NCI-H128 (cell line): ENCODE data around the gene CD79A.
"Not testable (repeated sequence)": the region's sequence is repeated elsewhere in the genome, so short reads cannot be mapped to it uniquely, and the experiment has no call there.

ENCODE experiments used
- DNase-seq: peaks from one replicate; lab custom pipeline; 2025; ENCODE audit not compliant: unreplicated experiment; lab: John Stamatoyannopoulos, UW

CD79A gene

DNA sequence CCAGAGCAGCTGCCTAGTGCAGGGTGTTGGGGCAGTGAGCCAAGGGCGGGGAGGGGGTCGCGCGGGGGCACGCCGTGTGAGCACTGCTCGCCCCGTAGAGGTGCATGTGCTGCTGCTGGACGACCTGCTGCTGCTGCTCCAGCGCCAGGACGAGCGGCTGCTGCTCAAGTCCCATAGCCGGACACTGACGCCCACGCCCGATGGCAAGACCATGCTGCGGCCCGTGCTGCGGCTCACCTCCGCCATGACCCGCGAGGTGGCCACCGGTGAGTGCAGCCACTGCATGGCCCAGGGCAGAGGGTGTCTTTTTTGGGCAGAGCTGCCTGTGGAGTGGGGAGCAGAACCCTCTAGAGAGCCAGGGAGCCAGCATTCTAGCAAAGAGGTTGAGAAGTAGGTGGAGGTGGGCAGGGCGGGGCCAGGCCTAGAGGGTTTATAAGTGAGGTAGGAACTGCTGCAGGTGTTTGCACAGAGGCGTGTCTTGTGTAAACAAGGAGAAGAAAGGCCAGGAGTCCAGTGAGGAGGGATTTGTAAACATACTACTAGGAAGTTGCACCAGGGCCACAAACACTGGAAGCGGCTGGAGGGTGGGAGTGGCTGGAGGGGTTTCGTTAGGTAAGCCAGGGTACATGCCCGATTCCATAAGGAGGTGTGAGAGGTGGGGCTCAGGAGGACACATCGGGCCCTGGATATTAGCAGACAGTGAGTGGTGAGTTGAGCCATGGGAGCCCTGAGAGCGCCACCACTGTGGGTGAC lies 27.2 kb downstream of the CD79A start:
- DNase-seq: no peak

DNA sequence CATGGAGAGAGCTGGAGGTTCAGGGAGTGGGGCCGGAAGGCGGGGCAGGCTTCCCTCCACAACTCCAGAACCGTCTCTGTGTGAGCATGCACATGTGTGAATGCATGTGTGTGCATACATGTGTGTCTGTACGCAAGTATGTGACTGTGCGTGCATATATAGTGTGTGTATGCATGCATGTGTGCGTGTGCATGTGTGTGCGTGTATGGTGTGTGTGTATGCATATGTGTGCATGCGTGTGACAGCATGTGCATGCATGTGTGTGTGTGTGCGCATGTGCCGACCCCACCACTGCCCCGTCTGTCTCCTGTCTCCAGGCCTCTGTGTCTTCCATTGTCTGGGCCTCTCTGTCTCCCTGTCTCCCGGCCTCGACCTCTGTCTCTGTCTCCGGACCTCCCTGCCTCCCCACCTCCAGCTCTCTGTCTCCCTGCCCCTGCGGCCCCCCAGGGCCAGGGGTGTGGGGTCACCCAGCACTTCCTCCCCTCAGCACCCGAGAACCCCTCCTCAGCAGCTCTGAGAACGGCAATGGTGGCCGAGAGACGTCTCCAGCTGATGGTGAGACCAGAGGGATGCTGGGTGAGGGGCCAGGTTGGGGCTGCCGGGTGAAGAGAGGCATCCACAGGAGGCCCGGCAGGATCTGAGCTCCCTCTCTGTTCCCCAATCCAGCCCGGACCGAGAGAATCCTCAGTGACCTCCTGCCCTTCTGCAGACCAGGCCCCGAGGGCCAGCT lies 28.4 kb downstream of the CD79A start:
- no peak for DNase-seq

DNA sequence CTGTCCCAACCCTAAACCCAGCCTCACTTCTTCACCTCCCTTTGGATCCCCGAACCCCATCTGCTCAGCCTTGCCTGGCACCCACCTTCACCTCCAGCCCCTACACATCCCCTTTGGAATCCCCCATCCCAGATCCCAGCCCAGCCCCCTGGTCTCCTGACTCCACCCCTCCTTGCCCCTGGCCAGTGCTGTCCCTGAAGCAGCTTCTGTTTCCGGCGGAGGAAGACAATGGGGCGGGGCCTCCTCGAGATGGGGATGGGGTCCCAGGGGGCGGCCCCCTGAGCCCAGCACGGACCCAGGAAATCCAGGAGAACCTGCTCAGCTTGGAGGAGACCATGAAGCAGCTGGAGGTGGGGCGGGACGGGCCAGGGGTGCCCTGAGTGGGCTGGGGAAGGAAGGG lies 29.2 kb downstream of the CD79A start:
- DNase-seq: no peak

DNA sequence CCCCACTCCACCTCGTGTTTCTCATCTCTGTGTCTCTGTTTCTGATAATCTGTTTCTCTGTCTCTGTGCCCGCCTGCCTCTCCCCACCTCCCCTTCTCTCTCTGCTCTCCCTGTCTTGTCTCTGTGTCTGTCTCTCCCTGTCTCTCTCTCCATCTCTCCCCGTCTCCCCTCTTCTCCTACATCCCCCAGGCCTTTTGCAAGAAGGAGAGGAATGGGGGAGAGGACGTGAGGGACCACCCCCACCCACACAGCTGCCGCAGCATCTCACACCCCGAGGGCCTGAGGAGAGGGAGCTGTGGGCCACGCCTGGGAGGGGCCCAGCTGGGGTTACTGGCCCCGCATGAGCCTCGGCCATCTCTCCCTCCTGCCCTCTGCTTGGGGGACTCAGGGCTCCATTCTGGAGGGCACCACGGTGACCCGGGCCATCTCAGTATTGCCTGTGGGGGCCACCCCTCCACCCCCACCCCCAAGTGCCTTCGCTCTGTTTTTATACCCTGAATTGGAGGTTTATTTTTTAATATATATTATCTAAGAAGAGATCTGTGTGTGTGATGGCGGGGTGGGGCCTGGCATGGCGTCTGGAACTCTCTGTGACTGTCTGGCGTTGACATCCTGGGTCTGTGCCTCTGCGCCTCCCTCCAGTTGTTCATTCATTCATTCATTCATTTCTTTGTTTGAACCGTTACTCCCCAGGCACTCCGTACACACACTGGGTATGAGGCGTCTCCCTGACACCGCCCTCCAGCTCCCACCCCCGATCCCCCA lies 30.0 kb downstream of the CD79A start:
- no peak for DNase-seq

DNA sequence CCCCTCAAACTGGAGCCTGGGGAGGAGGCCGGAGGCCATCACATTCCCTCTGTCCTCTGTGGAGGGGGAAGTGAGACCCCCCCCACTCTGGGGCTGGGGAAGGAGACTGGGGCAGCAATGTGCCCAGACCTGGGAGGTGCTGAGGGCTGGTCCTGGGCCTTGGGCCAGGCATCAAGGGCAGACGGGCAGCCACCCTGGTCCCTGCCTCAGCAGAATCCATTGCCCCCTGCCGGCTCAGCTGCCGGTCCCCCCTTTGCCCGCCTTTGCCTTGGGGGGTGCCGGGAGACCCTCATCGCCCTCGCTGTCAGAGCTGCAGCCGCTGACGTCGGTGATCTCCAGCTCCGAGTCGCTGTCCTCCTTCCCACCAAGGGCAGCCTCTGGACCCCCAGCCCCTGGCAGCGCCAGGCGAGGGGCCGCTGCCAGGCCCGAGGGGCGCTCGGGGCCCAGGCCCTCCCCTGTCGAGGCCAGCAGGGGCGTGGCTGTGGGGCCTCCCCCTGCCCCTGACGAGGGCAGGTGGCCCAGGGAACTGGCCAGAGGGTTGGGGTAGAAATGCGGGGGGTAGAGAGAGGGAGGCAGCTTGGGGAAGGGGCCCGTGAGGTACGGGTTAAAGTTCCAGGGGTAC lies 31.0 kb downstream of the CD79A start:
- no peak for DNase-seq

DNA sequence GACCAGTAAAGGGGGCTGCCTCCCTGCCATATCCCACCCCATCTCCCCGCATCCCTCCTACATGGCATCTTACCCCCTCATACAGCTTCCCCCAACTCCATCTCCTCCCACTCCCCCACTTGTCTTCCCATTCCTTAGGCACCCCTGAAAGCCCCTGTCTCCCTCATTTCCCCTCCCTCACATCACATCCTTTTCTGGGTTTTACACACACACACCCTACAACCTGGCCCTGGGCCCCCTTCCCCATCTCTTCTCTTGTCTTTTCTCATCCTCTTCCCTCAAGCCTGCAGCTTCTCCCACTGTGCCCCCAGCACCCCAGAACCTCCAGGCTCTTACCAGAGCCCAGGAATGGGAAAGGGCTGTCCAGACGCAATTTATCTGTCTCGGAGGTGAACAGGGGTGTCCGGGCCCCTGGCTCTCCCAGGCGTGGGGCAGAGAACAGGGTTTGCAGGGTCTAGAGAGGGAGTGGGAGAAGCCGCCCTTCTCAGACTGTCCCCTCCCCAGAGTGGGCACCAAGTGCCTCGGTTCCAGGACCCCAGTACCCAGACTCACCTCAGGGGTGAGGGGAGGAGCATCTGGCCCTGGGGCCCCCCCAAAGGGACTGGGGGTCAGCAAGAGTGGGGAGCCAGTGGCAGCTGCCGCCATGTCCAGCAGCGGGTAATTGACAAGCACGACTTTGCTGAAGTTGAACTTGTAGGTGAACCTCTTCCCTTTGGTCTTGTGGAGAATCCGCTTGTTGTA lies 31.8 kb downstream of the CD79A start:
- DNase-seq: no peak

DNA sequence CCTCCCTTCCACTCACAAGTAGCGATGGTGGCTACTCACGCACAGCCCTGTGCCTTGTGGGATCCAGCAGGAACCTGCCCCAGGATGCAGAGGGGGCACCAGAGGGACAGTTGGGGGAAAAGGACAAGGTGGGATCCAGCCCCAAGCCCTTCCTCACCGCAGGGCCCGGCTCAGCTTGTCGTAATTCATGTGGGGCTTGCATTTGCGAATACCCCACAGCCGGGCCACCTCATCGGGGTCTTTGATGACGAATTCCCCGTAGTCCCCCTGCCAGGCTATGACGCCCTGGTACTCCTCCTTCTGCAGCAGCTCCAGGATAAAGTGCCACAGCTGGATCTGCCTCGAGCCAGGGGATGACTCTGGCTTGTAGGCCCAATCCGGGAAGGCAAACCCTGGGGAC lies 32.6 kb downstream of the CD79A start:
- DNase-seq: no peak

DNA sequence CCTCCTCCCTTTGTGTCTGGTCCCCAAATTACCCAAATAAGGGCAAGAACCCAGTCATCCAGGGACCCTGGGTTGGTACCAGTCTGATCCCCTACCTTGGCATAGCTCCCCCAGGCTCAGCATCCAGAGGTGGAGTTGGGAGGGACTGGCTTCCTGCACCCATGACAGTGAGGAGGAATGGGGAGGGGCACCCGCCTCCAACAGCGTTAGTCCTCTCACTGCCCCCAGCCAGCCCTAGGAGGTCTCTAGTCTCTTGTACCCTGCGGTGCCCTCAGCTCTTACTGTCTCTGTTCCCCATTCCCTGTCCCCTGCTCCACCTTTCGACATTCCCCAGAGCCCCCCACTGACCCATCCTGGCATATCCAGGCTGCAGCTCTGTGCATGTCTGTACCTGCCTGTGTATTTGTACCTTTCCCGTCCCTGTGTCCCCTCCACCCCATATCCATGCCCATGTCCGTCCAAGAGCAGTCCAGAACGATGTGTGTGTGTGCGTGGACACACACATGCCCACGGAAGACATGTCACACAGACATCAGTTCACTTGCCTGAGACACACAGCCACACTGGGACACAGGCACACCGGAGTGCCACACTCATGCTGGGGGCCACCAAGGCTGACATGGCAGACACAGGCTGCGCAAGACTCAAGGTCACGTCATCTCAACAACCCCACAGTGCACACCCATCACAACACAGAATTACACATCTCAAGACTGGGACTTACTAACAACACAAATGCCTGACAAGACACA lies 33.3 kb downstream of the CD79A start:
- DNase-seq: no peak

DNA sequence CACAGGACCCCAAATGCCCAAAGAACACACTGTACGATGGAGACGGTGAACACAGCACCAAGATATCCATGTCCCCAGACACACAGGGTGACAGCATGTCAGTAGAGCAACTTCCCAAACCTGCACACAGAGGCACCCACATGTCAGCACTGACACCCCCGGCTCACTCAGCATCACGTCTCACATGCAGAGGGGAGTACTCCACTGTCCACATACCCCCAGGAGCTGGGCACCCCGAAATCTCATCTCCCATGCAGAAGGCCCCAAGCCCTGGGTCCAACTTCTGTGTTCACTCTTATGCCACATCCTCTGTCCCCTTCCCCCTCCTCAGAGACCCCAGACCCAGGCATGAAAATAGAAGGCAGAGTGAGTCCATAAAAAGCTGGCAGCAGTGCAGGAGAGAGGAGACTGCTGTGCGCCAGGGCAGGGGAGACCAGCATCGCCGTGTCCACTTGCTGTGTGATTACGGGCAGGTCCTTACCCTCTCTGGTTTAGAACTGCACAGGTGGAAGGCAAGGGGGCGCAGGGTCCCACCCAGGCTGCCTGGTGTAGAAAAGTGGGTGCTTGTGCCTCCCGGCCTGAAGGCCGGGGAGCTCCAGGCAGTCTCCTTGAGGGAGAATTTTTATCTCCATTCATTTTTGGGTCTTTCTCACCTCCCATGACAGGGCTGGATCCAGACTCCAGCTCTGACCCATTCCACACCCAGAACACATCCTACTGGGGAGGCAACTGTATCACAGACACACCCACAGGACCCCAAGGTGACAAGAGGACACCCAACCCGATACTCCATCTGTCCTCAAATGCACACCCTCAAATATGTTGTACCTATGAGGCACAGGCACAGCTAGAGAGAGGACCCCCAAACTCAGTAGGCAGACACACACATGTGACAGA lies 34.2 kb downstream of the CD79A start:
- no peak for DNase-seq

DNA sequence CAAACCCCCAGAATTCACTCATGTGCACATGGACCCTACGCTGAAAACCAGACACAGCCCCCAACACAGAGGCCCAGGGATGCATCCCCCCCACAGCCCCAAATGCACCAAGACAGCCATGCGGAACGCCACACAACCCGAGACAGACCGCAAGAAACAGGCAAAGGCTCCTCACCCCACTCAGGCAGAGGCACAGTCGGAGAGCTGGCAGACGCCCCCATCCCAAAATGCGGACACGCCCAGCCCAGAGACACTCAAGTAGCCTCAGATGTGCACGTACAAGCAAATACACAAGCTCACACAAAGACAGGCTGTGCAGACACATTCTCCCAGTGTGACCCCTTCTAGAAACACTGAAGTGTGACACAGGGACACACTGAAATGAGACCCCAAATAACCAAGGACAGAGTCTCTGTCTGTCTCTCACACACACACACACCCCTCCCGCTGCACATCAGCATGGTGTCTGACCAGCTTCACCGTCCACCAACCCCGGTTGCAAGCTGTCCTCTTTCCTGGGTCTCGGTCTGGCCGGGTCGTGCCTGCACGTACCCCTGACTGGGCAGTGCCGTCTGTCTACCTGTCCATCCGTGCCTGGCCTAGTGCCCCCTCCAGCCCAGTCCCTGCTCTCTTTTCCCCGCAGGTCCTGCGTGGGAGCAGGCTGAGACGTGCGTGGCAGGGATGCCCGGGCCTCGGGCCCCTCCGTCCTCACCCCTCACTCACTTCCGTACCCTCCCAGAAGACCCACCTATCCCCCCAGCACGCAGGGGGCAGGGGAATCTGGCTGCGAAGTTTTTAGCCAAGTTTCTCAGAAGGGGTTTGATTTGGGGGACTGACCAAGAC lies 35.0 kb downstream of the CD79A start:
- no peak for DNase-seq

DNA sequence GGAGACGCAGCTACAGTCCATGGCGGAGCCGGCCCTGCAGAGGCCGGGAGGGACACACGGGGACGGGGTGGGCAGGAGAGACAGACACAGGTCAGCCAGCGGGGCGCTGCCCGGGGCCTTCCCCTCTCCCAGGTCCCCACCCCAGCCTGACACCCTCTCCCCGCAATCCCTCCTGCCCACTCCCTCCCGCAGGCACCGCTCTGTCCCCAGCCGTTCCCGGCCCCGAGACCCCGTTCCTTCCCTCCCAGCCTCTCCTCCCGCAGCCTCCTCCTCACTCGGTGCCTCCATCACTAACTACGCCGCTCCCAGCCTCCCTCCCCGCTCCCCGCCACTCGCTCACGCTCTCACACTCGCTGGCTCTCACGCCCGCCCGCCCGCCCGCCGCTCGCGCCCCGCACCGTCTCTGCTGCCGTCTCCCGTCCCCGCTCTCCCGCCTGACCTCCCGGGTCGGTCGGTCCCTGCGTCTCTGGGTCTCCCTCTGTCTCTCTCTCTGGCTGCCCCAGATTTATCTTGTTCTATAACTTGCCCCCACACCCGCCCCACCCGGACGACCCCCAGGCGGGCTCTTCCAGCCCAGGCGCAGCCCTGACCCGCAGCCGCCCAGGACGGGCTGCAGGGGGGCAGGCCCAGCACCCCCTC lies 35.9 kb downstream of the CD79A start:
- no peak for DNase-seq

DNA sequence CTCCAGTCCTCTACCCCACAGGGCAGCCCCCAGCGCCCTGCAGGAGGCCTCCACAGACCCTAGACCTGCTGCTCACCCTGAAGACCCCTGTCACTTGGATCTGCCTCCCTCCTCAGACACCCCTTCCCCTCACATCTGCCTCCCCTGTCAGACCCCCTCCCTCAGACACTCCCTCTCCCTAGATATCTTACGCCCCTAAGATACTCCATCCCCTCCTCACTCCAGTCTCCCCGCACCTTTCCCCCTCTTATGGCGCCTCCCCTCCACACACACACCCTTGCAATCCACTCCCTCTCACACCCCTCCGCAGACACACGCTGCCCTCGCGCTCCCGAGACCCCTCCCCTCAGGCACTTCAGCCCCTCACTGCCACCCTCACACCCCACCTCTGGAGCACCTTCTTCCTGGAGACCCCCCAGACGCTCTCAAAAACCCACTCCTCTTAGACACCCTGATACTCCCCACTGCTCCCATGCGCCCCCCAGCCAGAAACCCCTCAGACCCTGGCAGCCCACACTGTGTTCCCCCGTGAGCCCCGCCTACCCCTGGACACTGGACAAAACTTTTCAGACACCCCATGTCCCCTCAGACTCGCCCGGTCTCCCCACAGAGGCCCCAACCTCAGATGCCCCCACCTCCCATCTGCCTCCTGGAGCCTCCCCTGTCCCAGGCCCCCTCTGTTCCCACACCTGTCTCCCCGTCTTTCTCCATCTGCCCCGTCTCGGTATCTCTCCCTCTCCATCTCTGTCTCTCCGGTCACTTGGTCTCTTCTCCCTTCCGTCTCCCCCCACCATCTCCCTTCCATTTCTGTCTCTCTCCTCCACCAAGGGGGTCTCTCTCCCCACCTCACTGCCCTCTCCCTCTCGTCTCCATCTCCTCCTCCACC lies 36.7 kb downstream of the CD79A start:
- DNase-seq: no peak

DNA sequence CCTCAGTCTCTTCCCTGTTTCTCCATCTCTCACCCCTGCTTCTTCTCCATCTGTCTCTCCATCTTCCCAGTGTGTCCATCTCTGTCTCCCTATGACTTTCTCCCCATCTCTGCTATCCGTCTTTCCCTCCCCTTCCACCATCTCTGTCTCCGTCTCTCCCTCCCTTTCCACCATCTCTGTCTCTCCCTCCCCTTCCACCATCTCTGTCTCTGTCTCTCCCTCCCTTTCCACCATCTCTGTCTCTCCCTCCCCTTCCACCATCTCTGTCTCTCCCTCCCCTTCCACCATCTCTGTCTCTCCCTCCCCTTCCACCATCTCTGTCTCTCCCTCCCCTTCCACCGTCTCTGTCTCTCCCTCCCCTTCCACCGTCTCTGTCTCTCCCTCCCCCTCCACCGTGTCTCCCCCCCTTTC lies 37.4 kb downstream of the CD79A start:
- DNase-seq: not testable (repeated sequence)

DNA sequence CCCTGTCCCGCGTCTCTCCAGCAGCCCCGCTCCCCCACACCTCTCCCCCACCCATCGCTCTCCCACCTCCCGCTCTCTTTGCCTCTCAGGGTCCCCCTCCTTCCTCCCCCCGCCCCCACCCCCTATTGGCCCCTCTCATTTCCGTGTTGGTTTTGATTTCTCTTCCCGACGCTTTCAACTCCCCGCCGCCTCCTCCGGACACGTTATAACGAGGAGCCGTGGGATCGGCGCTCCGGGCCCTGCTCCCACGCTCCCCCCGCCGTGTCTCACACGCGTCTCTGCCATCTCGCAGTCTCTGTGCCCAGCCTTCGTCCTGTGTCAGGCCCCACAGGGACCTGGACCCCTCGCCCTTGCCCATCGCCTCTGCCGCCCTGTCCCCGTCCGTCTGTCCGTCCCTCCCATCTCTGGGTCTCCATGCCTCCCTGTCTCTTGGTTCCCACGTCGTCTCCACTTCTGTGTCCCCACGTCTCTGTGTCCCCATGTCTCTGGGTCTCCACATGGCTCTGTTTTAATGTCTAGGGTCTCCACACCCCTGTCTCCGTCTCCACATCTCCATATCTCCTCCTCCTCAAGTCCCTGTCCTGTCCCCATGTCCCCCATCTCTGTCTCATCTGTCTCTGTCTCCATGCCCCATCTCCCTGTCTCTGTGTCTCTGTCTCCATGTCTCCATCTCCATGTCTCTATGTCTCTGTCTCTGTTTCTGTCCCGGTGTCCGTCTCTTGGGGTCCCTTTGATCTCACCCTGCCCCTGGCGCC lies 38.1 kb downstream of the CD79A start:
- DNase-seq: no peak

DNA sequence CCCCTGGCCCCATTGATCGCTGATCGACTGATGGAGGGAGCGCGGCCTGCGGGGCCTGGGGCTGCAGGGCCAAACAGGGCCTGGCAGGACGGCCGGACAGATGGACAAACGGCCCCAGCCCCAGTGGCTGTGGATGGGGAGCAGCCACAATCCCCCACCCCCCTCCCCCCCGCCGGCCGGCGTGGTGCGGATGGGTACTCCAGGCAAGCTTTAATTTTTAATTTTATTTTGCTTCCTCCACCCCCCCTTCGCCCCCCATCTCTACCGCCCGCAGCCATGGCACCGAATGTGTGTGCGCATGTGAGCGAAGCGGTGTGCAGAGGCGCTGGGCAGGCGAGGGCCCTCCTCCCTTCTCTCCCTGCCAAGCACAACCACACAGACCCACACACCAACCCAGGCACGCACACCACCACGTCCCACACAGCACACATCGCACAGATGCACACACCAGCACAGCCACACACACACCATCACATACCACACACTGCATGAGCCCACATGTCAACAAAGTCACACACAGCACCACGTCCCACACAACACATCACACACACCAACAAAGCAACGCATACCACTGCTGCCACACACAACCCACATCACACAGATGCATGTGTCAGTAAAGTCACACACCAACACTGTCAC lies 38.8 kb downstream of the CD79A start:
- no peak for DNase-seq

DNA sequence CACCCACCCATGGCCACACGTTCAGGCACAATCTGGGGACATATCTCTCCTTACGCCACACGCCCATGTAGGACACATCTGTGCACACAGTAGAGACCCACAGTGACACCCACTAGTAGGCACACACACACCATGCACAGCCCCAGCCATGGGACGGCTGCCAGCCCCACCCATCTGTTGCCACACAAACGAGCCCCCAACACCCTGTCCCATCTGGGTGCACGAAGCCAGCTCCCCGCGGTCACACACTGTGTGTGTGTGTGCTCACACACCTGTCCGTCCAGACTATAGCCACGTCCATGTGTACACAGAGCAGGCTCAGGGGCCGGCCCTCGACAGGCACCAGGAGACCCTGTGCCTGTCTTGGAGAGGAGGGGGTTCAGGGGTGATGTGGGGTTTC lies 40.6 kb downstream of the CD79A start:
- DNase-seq: no peak
